CD8-positive, alpha-beta memory T cell (primary cell): ENCODE results near the gene HSPB3. TPM values are rescaled to one million over a fixed set of nuclear protein-coding genes. Genes with fewer than 3 reads are reported as not detected.
"Not testable (repeated sequence)": the region's sequence is repeated elsewhere in the genome, so short reads cannot be mapped to it uniquely, and the experiment has no call there.

Source experiments
- CTCF ChIA-PET: fragments of 350-600 bp; sonication (Branson Sonifier 250); formaldehyde crosslinking; loops from one replicate; lab custom pipeline; 2021; ENCODE audit warnings: antibody characterized with exemption; lab: Charles Lee
- POLR2A ChIA-PET: fragments of 350-600 bp; sonication (Branson Sonifier 250); formaldehyde crosslinking; loops from one replicate; lab custom pipeline; 2021; ENCODE audit warnings: antibody characterized with exemption; lab: Charles Lee
- DNase-seq, 5 donors: peaks; one replicate each; pipeline versions ENCODE4 v3.0.0 to v3.0.0-alpha.2; 2020 to 2022; ENCODE audit warnings: mixed read lengths in 1 of 5
- H3K27ac ChIP-seq: one replicate; pipeline ENCODE4 v1.7.0; 2013; ENCODE audit warnings: low read depth, mild to moderate bottlenecking, low read length, moderate library complexity
- H3K27me3 ChIP-seq: 2 replicates; pipeline ENCODE4 v1.7.0; 2013; ENCODE audit warnings: low read length, mild to moderate bottlenecking; ENCODE audit not compliant: insufficient read depth, poor library complexity, severe bottlenecking
- H3K36me3 ChIP-seq: 2 replicates; pipeline ENCODE4 v1.7.0; 2013; ENCODE audit warnings: mild to moderate bottlenecking, low read length, moderate library complexity; ENCODE audit not compliant: insufficient read depth
- H3K4me1 ChIP-seq: 2 replicates; pipeline ENCODE4 v1.7.0; 2013; ENCODE audit warnings: mild to moderate bottlenecking, low read length, moderate library complexity; ENCODE audit not compliant: insufficient read depth
- H3K4me3 ChIP-seq: 2 replicates; pipeline ENCODE4 v1.7.0; 2013; ENCODE audit warnings: mild to moderate bottlenecking, low read length
- H3K9me3 ChIP-seq: 2 replicates; pipeline ENCODE4 v1.7.0; 2013; ENCODE audit warnings: mild to moderate bottlenecking, low read length
- H3K27ac Mint-ChIP-seq, 8 donors: one replicate each; pipeline ENCODE4 v1.8.0; 2020 to 2021; ENCODE audit warnings: mixed read lengths in 8 of 8, mild to moderate bottlenecking in 6 of 8, inconsistent platforms in 3 of 8, moderate library complexity in 3 of 8
- H3K27me3 Mint-ChIP-seq, 2 donors: one replicate each; pipeline ENCODE4 v1.8.0; 2020 to 2021; ENCODE audit warnings: mixed read lengths in 2 of 2, mild to moderate bottlenecking in 1 of 2, moderate library complexity in 1 of 2
- H3K36me3 Mint-ChIP-seq, 3 donors: one replicate each; pipeline ENCODE4 v1.8.0; 2020 to 2021; ENCODE audit warnings: mixed read lengths in 3 of 3, inconsistent platforms in 1 of 3, mild to moderate bottlenecking in 1 of 3
- H3K4me1 Mint-ChIP-seq, 3 donors: one replicate each; pipeline ENCODE4 v1.8.0; 2020 to 2021; ENCODE audit warnings: mixed read lengths in 3 of 3, inconsistent platforms in 1 of 3, mild to moderate bottlenecking in 1 of 3
- H3K4me3 Mint-ChIP-seq, 7 donors: one replicate each; pipeline ENCODE4 v1.8.0; 2020 to 2021; ENCODE audit warnings: mixed read lengths in 7 of 7, mild to moderate bottlenecking in 6 of 7, moderate library complexity in 4 of 7, inconsistent platforms in 2 of 7
- H3K9me3 Mint-ChIP-seq, 5 donors: one replicate each; pipeline ENCODE4 v1.8.0; 2020 to 2022; ENCODE audit warnings: mixed read lengths in 5 of 5, mild to moderate bottlenecking in 3 of 5, moderate library complexity in 2 of 5, inconsistent platforms in 1 of 5
- polyA plus RNA-seq: library from polyadenylated mRNA; unstranded; fragments of 300-500 nt; fragmentation: Illumina TruSeq; gene quantifications from one replicate; pipeline ENCODE4 v1.2.3, GENCODE V29; 2021
- total RNA-seq, 2 experiments: library from RNA; stranded (reverse); gene quantifications; one replicate each; pipeline ENCODE4 v1.2.3, GENCODE V29; 2021

The HSPB3 gene
- total and polyA plus RNA-seq, 3 experiments from 2014 or later, result not detected

- CTCF ChIA-PET, result interaction anchor here (0.7 to 1.1 kb wide), 3 partner anchors 9 to 449 kb away, joined by 3 to 4 read pairs (median 3); no protein-coding TSS in a partner anchor
Measured at GRCh38 chr5:54421976-54422375, 33.5 kb upstream of the HSPB3 start.

GRCh38 chr5:54425258-54425657, 30.2 kb upstream of the HSPB3 start:
- H3K27me3 ChIP-seq, result no peaks in the 10 kb centered on the region
- H3K36me3 ChIP-seq, result no peaks in the 10 kb centered on the region
- H3K27ac ChIP-seq, result no peak overlapping the region
- Mint-ChIP-seq H3K27ac (no peak overlapping the region), H3K9me3 (no peaks in the 10 kb centered on the region), H3K4me1 (no peaks in the 10 kb centered on the region), H3K4me3 (no peak overlapping the region), H3K27me3 (peaks cover 18 to 46% of the 10 kb centered on the region in 2 donors), H3K36me3 (no peaks in the 10 kb centered on the region)
- ChIA-PET POLR2A (no interaction called here), CTCF (no interaction called here)
- no peaks in the 10 kb centered on the region for H3K9me3 ChIP-seq
- no peak for DNase-seq
- H3K4me3 ChIP-seq, result no peak overlapping the region
- H3K4me1 ChIP-seq, result no peaks in the 10 kb centered on the region

More at GRCh38 chr5:54421976-54422375, 33.5 kb upstream of the HSPB3 start:
- H3K27me3 ChIP-seq, result no peaks in the 10 kb centered on the region
- no peaks in the 10 kb centered on the region for H3K9me3 ChIP-seq
- H3K4me3 ChIP-seq, result no peak overlapping the region
- H3K36me3 ChIP-seq, result no peaks in the 10 kb centered on the region
- Mint-ChIP-seq H3K27ac (no peak overlapping the region), H3K4me1 (no peaks in the 10 kb centered on the region), H3K36me3 (no peaks in the 10 kb centered on the region), H3K4me3 (no peak overlapping the region), H3K9me3 (no peaks in the 10 kb centered on the region), H3K27me3 (peaks cover 12 to 25% of the 10 kb centered on the region in 2 donors)
- no peaks in the 10 kb centered on the region for H3K4me1 ChIP-seq
- no peak overlapping the region for H3K27ac ChIP-seq
- POLR2A ChIA-PET, result no interaction called here
- no peak for DNase-seq

GRCh38 chr5:54426209-54426608, 29.3 kb upstream of the HSPB3 start:
- no peak for DNase-seq
- H3K36me3 Mint-ChIP-seq, result no peaks in the 10 kb centered on the region
- H3K27ac Mint-ChIP-seq, result no peak overlapping the region
- peaks cover 20 to 46% of the 10 kb centered on the region in 2 donors for H3K27me3 Mint-ChIP-seq
- Histone ChIP-seq H3K27me3 (no peaks in the 10 kb centered on the region), H3K9me3 (no peaks in the 10 kb centered on the region), H3K27ac (no peak overlapping the region), H3K4me1 (no peaks in the 10 kb centered on the region), H3K4me3 (no peak overlapping the region), H3K36me3 (no peaks in the 10 kb centered on the region)
- H3K4me3 Mint-ChIP-seq, result no peak overlapping the region
- POLR2A ChIA-PET, result no interaction called here
- no peaks in the 10 kb centered on the region for H3K4me1 Mint-ChIP-seq
- no peaks in the 10 kb centered on the region for H3K9me3 Mint-ChIP-seq
- CTCF ChIA-PET, result no interaction called here

DNA sequence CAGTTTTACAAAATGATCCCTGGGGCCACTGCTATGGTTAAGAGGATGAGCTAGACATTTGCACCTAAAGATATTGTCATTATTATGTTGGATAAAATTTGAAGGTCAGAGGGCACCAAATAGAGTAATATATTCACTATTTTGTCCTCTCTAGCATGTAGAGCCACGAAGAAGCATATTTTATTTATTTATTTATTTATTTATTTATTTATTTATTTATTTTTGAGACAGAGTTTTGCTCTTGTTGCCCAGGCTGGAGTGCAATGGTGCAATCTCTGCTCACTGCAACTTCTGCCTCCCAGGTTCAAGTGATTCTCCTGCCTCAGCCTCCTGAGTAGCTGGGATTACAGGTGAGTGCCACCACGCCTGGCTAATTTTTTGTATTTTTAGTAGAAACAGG, 20.8 kb upstream of the HSPB3 start:
- H3K27me3 ChIP-seq, H3K27ac ChIP-seq, H3K4me1 Mint-ChIP-seq, POLR2A ChIA-PET, H3K36me3 ChIP-seq, H3K9me3 ChIP-seq, H3K4me3 Mint-ChIP-seq, CTCF ChIA-PET, H3K4me3 ChIP-seq, DNase-seq, H3K27ac Mint-ChIP-seq, H3K4me1 ChIP-seq, H3K36me3 Mint-ChIP-seq, H3K9me3 Mint-ChIP-seq: not testable (repeated sequence)
- H3K27me3 Mint-ChIP-seq, result peaks cover 5 to 10% of the 10 kb centered on the region in 2 donors

DNA sequence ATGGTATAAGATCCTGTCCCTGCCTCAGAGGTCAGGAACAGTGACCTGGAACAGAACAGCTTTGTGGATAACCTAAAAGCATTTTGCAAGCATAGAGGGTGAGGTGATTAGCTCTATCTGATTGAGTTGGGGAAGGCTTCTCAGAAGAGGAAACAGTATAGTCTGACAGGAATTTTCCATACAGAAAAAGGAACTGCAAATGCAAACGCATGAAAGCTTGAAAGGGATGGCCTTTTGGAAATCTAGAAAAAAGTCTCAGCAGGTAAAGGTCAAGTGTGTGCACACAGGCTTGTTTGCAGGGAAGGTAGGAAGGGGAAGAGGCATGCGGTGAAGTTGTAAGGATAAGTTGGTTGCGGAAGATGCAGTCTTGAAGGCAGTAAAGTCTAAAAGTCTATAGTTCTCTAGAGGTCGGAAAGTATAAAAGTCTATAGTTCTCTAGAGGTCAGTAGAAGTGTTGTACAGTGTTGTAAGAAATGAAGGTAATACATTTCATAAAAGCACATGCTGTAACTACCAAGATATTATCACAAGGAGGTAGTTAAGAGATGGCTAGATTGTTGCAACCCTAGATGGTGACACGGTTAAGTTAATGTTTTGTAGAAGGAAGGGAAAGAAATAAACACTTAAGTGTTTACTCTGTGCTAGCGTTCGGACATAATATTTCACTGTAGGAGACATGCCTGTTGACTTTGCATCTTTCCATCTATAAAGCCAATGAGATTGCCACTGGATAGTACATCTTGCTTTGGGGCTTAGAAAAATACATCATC, 16.7 kb upstream of the HSPB3 start:
- no peaks in the 10 kb centered on the region for H3K9me3 Mint-ChIP-seq
- H3K27me3 ChIP-seq, result no peaks in the 10 kb centered on the region
- CTCF ChIA-PET, result no interaction called here
- H3K27ac Mint-ChIP-seq, result no peak overlapping the region
- DNase-seq, result no peak
- H3K9me3 ChIP-seq, result no peaks in the 10 kb centered on the region
- H3K27me3 Mint-ChIP-seq, result peaks cover 0 to 27% of the 10 kb centered on the region in 2 donors
- no peaks in the 10 kb centered on the region for H3K36me3 Mint-ChIP-seq
- no peak overlapping the region for H3K4me3 Mint-ChIP-seq
- no peaks in the 10 kb centered on the region for H3K36me3 ChIP-seq
- no peak overlapping the region for H3K27ac ChIP-seq
- no peak overlapping the region for H3K4me3 ChIP-seq
- H3K4me1 Mint-ChIP-seq, result peaks cover 4 to 8% (median 8%) of the 10 kb centered on the region in 3 donors
- H3K4me1 ChIP-seq, result peaks cover 22% of the 10 kb centered on the region
- POLR2A ChIA-PET, result no interaction called here

- Mint-ChIP-seq H3K4me3 (peak overlapping the region in 4 of 7 donors; percentile 7 to 70 (median 41)), H3K27ac (peak overlapping the region in 1 of 8 donors; percentile 56), H3K4me1 (peaks cover 4 to 8% (median 8%) of the 10 kb centered on the region in 3 donors), H3K36me3 (no peaks in the 10 kb centered on the region), H3K9me3 (no peaks in the 10 kb centered on the region), H3K27me3 (peaks cover 0 to 32% of the 10 kb centered on the region in 2 donors)
- Histone ChIP-seq H3K4me1 (peaks cover 22% of the 10 kb centered on the region), H3K9me3 (no peaks in the 10 kb centered on the region), H3K36me3 (no peaks in the 10 kb centered on the region), H3K27me3 (no peaks in the 10 kb centered on the region), H3K27ac (no peak overlapping the region), H3K4me3 (no peak overlapping the region)
- POLR2A ChIA-PET, result no interaction called here
- peak in 1 of 5 donors; percentile 16 for DNase-seq
- CTCF ChIA-PET, result no interaction called here
Measured at GRCh38 chr5:54440456-54440893, 15.0 kb upstream of the HSPB3 start.

- Mint-ChIP-seq H3K9me3 (no peaks in the 10 kb centered on the region), H3K4me1 (peaks cover 4 to 8% (median 8%) of the 10 kb centered on the region in 3 donors), H3K27me3 (peaks cover 0 to 39% of the 10 kb centered on the region in 2 donors), H3K4me3 (no peak overlapping the region), H3K36me3 (no peaks in the 10 kb centered on the region), H3K27ac (no peak overlapping the region)
- Histone ChIP-seq H3K36me3 (no peaks in the 10 kb centered on the region), H3K4me3 (no peak overlapping the region), H3K27ac (no peak overlapping the region), H3K9me3 (no peaks in the 10 kb centered on the region), H3K27me3 (no peaks in the 10 kb centered on the region), H3K4me1 (peaks cover 22% of the 10 kb centered on the region)
- no peak for DNase-seq
- ChIA-PET CTCF (interaction anchor here (0.7 to 0.9 kb wide), 3 partner anchors 9 to 402 kb away, joined by 3 read pairs; no protein-coding TSS in a partner anchor), POLR2A (no interaction called here)
Measured at GRCh38 chr5:54442271-54442670, 13.2 kb upstream of the HSPB3 start.

DNA sequence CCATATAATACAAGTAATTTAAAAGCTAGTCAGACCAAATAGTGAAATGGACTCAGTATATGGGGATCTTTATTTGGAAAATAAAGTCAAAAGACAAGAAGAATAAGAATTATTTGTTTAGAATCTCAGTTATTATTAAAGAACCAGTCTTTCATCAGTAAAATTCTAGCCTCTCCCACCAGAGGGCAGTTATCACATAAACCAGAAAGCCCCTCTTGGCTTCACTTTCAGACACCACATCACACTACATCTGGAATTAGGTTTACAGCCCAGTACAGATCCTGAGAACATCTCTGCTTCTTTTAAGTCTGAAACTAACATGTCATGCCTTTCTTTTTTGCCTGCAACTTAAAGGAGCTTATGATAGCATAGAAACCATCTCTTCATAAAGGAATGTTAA, 12.2 kb upstream of the HSPB3 start:
- POLR2A ChIA-PET, result no interaction called here
- no peaks in the 10 kb centered on the region for H3K36me3 ChIP-seq
- Mint-ChIP-seq H3K9me3 (no peaks in the 10 kb centered on the region), H3K36me3 (no peaks in the 10 kb centered on the region), H3K4me1 (peaks cover 4 to 8% (median 8%) of the 10 kb centered on the region in 3 donors), H3K27me3 (peaks cover 0 to 49% of the 10 kb centered on the region in 2 donors), H3K27ac (no peak overlapping the region), H3K4me3 (no peak overlapping the region)
- no peaks in the 10 kb centered on the region for H3K9me3 ChIP-seq
- CTCF ChIA-PET, result interaction anchor here (0.7 to 2.3 kb wide), 5 partner anchors 10 to 452 kb away, joined by 3 to 10 read pairs (median 3); no protein-coding TSS in a partner anchor
- no peak overlapping the region for H3K4me3 ChIP-seq
- no peaks in the 10 kb centered on the region for H3K27me3 ChIP-seq
- DNase-seq, result no peak
- H3K27ac ChIP-seq, result no peak overlapping the region
- H3K4me1 ChIP-seq, result peaks cover 22% of the 10 kb centered on the region
